GM12801 (cell line): ENCODE measurements around the gene DIPK1B.

ENCODE experiments used
- TF ChIP-seq, protein P1 (sequence below): IDR thresholded peaks from one replicate; pipeline ENCODE4 v1.5.1; 2011; ENCODE audit warnings: control low read depth; ENCODE audit not compliant: insufficient read length; ENCODE audit errors: extremely low read depth

DIPK1B gene

DNA sequence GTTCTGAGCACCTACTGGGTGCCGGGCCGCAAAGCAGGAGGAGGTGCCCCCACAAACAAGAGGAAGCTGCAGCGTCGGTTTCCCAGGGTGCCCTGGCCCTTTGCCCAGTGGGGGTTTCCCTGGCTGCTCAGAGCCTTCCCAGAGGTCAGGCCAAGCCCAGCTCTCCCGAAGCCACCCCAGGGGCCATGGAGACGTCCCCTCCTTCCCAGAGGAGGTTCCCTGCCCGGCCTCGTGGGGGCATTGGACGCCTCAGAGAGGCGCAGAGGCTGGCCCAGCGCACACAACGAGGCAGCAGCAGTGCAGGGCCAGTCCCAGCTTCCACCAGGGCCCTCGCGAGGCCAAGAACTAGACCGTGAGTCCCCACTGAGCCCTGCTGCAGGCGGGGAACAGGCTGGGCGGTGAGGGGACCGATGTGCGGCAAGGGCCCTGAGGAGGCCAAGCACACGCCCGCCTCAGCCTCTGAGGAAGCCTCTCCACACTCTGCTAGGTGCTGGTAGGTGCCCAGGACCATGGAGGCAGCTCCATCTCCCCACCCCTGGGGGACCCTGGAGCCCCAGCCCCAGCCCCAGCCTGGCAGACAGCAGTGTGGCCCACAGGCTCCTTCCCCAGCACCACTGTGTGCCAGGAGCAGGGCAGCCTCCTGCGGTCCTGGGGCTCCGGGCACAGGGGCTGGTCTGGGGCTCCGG is 7.0 kb downstream of the DIPK1B start:
- TF ChIP-seq, protein P1, sequence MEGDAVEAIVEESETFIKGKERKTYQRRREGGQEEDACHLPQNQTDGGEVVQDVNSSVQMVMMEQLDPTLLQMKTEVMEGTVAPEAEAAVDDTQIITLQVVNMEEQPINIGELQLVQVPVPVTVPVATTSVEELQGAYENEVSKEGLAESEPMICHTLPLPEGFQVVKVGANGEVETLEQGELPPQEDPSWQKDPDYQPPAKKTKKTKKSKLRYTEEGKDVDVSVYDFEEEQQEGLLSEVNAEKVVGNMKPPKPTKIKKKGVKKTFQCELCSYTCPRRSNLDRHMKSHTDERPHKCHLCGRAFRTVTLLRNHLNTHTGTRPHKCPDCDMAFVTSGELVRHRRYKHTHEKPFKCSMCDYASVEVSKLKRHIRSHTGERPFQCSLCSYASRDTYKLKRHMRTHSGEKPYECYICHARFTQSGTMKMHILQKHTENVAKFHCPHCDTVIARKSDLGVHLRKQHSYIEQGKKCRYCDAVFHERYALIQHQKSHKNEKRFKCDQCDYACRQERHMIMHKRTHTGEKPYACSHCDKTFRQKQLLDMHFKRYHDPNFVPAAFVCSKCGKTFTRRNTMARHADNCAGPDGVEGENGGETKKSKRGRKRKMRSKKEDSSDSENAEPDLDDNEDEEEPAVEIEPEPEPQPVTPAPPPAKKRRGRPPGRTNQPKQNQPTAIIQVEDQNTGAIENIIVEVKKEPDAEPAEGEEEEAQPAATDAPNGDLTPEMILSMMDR = no peak

DNA sequence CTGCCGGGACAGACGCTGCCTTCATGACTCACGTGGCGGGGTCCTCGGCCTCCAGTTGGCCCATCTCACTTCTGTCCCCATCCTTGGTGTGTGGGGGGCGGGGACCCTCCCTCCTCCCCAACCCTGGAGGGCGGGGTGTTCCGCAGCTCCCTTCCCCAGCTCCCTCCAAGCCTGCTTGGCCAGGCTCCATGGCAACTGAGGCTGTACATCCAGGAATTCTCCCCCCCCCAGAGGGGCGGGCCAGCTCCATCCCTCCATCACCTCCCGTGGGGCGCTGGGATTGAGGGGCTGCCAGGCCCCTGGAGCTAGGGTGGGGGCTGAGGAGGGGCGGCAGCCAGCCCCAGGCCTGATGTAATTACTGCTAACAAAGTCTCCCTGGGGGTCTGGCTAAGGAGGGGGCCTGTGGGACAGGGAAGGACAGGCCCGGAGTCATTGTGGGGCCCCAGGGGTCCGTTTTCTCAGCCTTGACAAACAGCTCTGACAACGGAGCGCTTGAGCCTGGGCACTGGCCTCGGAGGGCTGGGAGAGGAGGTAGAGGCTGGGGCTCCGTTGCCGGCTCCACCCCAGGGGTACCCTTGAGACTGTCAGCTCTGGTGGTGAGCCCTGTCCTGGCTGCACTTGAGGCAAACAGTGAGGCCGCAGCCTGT is 8.0 kb downstream of the DIPK1B start:
- TF ChIP-seq, protein P1 = no peak

DNA sequence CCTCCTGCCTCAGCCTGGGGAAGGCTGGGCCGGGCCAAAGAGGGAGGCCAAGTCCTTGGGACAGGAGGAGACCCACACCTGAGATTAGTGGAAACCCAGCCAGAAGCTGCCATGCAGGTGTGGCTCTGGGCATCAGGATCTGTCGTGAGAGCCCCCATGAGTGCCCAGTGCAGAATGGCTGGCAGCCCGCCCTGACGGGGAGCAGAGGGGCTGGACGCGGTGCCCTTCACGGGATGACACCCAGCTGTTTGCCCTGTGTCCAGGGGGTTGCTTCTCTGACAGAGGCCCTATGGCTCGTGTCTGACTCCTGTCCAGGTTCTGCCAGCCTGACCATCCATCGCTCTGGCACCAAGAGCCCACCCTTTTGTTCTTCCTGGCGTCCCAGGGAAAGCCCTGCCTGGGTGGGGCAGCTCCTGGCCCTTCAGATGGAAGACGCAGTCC is 8.5 kb downstream of the DIPK1B start:
- TF ChIP-seq, protein P1 = no peak

DNA sequence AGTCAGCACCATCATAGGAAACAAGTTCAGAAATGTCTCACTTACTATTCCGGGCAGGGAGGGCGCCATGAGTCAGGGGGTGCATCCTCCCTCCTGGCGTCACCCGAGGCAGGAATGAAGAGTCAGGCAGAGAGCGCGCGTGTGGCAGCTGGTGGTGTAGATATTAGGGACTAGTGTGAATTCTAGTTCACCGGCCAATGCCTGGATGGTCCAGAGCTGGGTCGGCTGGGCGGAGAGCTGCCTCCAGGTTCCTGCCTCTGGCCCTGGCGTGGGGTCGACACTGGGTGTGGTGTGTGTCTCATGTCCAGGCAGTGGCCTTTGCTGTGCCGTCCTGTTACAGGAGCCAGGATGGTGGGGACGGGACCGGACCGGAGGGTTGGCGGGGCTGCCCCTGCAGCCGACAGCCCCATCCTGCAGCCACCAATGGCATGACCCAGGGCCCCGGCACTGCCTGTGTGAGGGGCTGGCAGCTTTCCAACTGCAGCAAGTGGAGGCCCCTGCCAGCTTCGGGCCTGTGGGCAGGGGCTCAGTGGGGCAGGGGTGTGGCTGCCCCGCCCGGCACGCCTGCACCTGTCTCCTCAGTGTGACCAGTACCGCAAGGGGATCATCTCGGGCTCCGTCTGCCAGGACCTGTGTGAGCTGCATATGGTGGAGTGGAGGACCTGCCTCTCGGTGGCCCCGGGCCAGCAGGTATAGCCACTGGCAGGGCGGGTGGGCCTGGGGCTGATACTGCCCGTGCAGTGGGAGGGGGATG is 9.1 kb downstream of the DIPK1B start:
- TF ChIP-seq, protein P1 = no peak

DNA sequence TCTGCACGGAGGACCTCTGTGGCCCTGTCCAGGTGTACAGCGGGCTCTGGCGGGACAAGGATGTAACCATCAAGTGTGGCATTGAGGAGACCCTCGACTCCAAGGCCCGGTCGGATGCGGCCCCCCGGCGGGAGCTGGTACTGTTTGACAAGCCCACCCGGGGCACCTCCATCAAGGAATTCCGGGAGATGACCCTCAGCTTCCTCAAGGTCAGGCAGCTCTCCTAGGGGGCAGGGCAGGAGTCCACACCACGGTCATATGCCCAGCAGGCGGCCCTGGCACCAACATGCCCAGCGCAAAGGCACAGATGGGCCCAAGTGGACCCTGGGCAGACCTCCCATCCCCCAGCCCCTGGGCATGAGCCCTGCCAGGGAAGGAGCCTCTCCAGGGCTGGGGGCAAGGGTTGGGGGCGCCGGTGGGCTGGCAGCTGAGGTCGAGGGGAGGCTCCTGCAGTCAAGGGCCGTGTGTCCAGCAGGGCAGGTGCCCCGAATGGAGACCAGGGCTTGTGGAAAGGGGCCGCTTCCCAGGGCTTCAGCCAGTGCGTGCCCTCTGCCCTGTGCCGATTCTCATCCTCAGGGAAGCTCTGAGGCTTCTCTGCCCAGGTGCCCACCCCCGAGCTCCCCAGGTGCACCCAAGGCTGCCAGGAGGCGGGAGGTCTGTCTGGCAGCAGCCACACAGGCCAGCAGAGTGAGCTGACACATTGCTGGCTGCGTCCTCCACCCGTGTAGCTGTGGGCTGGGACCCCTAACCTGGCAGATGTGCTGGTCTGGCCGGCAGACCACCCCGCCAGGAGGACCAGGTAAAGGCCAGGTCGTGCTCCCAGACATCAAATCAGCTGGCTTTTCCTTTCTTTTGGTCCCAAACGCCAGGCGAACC is 10.0 kb downstream of the DIPK1B start:
- TF ChIP-seq, protein P1 = no peak

DNA sequence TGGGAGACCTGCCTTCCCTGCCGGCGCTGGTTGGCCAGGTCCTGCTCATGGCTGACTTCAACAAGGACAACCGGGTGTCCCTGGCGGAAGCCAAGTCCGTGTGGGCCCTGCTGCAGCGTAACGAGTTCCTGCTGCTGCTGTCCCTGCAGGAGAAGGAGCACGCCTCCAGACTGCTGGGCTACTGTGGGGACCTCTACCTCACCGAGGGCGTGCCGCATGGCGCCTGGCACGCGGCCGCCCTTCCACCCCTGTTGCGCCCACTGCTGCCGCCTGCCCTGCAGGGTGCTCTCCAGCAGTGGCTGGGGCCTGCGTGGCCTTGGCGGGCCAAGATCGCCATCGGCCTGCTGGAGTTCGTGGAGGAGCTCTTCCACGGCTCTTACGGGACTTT is 10.6 kb downstream of the DIPK1B start:
- TF ChIP-seq, protein P1 = no peak
